HG03354 (cell line): ENCODE measurements around the gene DNAJC27.

Experiments
- ATAC-seq: cut with Tn5 transposase; IDR thresholded peaks from one replicate; pipeline ENCODE4 v1.9.1; 2021; ENCODE audit warnings: mild to moderate bottlenecking; ENCODE audit not compliant: unreplicated experiment, poor library complexity, severe bottlenecking

DNAJC27 gene

GRCh38 chr2:24929230-24929629 lies 42.5 kb downstream of the DNAJC27 start:
- no peak for ATAC-seq

DNA sequence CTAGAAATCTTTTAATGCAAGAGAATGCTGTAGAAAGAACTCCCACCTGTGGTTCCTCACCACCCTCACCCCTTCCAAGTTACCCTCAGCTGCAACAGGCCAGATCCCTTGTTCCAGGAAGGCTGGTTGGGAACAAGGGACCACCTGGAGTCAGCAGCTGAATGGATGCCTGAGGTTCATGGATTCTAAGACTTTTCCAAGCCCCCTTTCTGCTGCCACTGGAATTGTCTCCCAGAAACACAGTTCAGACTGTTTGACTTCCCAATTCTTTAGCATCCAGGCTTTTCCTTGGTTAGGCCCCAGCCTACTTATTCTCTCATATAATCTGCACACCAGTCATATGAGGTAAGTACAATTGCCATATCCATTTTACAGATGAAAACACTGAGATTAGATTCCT lies 43.7 kb downstream of the DNAJC27 start:
- no peak for ATAC-seq

DNA sequence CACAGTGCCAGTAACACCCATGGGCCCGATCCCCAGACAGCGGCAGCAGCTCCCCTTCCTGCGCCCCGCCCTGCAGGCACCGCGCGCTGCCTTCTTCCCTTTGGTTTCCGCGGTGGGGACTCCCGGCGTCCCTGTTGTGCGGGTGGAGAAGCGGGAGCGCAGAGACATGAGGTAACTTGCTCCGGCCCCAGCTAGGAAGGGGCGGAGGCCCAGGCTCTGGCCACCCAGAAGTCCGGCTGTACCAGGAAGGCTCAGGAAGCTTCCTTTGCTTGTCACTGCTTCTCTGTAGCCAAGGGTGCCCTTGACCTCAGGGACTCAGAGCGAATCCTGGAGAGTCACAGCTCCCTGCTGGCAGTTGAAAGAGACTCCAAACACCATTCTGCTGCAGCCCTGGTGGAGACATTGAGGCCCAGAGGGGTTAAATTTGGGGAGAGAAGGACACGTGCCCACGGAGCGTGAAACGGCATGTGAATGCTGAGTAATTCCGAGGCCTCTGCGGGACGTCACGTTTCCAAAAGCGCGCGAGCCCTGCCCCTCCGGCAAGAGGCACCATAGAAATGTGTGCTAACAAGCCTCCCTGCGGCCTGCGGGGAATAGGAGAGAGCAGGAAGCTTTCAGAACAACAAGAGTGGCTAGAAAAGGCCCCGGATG lies 45.0 kb downstream of the DNAJC27 start:
- no peak for ATAC-seq

- ATAC-seq, result no peak
Observed at GRCh38 chr2:24926220-24926601, 45.5 kb downstream of the DNAJC27 start.

- ATAC-seq, result no peak
Observed at GRCh38 chr2:24925815-24926214, 45.9 kb downstream of the DNAJC27 start.

- ATAC-seq, result no peak
Observed at GRCh38 chr2:24924732-24925131, 47.0 kb downstream of the DNAJC27 start.

DNA sequence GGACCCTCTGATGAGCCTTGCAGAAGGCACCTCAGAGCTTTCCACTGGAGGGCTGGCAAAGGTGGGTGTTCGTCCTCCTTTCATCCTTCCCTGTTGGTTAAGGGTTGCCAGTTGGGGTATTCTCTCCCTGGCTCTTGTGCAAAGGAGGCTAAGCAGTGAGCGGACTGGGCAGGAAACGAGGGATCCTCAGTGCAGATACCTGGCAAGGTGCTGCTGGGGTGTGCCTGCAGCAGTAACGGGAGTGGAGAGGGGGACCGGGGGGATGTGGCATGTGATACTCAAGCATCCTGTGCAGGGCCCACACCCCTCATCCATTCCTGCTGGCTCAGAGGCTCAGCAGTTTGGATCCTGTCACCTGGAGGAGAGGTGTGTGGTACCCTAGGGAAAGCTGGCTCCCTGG lies 47.5 kb downstream of the DNAJC27 start:
- no peak for ATAC-seq

- no peak for ATAC-seq
Observed at GRCh38 chr2:24923106-24923505, 48.6 kb downstream of the DNAJC27 start.

GRCh38 chr2:24922556-24922955 lies 49.2 kb downstream of the DNAJC27 start:
- ATAC-seq, result no peak

DNA sequence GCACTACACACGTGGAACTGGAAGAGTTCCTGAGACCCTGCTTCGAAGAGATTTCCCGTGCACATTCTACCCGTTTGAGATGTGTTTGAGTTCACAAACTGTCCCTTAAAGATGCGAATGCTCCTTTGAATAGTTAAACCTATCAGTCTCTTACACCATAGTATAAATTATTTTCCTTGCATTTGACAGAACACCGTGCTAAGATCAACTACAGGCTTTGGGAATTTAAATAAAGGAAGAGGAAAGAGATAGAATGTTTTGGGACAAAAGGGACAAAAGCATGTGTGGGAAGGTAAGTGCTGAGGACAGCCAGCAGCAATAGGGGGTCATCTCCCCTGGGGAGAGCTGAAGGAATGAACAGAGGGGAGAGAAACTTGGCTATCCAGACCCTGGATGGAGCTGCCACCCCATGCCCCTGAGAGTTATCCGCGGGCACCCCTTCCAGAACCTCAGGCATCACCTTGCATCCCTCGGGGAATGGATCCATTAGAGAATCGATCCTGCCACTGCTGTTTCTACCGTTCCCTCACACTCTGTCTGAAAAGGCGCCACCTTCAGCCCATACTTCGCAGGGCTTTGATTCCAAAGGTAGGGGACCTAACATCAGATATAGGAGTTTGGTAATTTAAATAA lies 50.8 kb downstream of the DNAJC27 start:
- ATAC-seq, result no peak

DNA sequence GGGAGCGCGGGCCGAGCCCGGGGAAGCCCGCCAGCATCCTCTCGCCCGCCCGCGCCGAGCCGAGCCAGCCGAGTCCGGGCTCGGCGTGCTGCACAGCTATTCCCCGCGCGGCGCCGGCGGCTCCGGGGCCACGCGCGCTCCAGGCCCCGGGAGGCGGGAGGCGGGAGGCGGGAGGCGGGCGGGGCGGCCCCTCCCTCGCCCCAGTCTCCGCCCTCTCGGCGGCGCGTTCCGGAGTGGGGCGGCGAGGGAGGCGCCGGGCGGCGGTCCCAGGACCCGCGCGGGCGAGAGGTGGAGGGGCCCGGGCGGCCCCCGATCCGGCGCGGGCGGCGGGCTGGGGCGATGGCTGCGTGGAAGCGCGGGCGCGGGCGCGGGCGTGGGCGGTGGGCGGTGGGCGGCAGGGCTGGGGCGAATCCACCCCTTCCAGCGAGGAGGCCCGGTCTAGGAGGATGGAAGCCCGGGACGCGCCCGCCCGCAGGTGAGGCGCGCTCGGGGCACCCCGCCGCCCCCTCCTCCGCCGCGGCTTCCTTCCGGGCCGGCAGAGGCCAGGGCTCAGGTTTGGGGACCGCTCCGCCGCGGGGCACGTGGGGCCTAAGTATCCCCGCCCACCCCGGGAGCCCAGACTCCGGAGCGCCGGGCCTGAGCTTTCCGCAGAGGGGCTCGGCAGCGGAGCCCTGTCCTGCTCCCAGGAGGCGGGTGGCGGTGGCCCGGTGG lies 51.5 kb downstream of the DNAJC27 start, which contains the start of gene ADCY3:
ADCY3 (minus strand) TSS at position 140 of the 711 bp plus-strand sequence. CDS start 1,250 bp downstream, outside the sequence.
- ATAC-seq, result peak; percentile 66

DNA sequence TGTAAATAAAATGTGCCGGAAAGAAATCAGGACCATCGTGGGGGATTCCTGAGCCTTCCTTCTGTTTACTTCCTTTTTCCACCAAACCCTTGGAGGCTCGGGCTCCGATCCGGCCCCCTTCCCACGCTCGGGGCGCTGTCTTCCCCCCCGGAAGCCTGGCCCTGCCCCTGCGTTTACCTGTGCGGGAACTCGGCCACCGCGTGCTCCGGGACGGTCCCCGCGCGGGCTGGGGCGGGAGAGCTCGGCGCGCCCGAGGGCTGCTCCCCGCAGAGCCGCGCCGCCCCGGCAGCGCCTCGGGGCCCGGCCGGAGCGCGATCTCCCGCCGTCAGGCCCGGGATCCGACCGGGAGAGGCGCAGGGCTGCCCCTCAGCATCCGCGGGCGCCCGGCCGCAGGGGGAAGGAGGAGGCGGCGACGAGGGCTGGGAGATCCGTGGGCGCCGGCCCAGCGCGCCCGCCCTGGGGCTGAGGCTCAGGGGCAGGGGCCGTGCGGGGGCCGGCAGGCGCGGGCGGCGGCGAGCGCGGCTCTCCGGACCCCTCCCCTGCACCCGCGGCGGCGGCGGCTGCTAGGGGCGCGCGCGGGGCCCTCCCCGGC lies 52.2 kb downstream of the DNAJC27 start:
- ATAC-seq, result peak; percentile 31

- ATAC-seq, result peak; percentile 23
Observed at GRCh38 chr2:24919037-24919505, 52.7 kb downstream of the DNAJC27 start.

GRCh38 chr2:24918326-24919036 lies 53.3 kb downstream of the DNAJC27 start:
- ATAC-seq, result no peak

DNA sequence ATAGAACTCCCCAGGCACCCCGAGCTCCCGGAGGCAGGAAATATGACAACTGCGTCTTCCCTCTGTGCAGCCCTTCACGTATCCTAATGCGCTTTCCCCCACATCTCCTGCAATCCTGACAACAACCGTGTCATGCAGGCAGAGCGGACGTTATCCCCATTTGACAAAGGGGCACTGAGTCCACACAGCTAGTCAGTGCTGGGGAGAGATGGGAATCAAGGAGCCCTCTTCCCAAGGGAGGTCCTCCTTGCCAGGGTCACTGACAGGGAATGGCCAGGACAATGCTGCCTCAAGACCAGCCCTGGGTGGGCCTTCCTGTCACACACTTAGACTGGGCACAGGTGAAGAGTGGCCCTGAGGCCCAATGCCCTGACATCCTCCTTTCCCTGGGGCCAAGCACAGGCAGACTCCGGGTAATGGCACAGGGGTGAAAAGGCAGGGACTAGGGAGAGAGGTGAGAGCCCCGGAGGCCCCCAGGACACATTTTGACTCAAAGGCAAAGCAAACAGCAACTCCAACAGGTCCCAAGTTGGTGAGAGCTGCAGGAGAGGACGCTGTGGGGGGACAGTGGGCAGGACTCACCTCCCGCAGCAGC lies 53.9 kb downstream of the DNAJC27 start:
- no peak for ATAC-seq

- no peak for ATAC-seq
Observed at GRCh38 chr2:24917086-24917485, 54.7 kb downstream of the DNAJC27 start.

DNA sequence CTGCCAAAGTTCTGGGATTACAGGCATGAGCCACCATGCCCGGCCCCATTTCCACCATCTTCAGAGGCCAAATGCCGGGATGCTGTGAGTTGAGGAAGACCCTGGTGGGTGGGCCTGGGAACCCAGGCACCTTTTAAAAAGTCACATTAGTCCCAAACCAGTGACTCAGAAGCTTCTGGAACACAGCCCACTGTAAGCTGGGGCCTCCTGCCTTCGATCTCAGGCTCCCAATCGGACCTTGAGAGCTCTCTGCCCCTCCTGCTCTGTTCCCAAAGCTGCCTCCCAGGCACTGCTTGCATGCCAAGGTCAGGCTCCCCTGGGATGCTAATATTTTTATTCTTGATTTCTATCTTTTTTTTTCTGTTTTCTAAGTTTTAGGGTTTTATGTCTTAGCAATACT lies 56.0 kb downstream of the DNAJC27 start:
- no peak for ATAC-seq

DNA sequence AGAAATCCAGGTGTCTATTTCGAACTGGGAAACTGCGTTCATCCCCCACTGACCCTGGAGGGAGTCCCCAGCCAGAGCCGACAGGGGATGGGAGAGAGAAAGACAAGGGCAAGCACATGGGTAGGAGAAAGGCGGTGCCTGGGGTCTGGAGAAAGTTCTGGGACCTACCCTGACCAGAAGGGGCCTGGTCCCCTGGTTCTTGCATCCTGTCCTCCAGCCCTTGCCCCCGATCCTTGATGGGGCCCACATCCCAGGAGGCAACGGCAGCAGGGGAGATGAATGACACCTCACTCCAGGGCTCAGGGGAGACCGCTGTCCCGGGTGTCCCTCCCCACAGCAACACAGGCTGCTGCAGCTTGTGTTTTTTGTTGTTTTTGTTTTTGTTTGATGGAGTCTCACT lies 56.6 kb downstream of the DNAJC27 start:
- ATAC-seq, result no peak

DNA sequence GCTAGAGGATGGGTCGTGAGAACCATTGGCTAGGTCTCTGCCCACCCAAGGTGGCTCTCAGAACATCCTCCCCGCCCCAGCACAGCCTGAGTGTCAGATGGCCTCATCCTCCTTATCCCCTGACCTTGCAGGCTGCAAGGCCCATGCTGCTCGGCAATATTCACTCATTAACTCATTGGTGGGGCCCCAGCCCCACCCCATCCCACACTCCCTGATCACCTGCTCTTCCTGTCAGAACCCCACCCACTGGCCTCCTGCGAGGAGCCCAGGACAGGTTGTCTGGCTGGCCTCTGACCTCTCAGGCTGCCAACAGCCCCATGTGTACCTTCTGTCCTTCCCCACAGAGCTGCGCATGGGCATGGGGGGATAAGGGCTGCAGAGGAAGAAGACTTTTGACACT lies 57.0 kb downstream of the DNAJC27 start:
- ATAC-seq, result no peak

DNA sequence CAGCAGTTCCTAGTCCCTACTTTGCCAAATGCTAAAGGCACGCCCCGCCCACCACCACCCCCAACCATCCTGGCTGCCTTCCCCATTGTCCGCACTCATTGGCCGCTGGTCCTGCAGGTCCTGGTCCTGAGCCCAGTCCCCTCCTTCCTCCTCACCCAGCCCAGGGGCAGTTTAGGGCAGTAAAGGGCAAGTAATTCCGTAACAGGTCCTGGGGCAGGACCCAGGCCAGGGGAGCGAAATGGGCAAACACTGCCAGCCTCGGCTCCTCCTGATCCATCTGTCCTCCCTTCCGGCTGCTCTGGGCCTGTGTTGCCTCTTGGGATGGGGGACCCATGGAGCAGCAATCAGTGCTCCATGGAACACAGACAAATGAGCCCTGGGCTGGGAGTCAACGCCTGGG lies 57.8 kb downstream of the DNAJC27 start:
- no peak for ATAC-seq
